IMR-90 (cell line): ENCODE measurements around the gene LRRC55. TPM values are rescaled to one million over a fixed set of nuclear protein-coding genes. Genes with fewer than 3 reads are reported as not detected.

Source experiments
- ATAC-seq: fragments of 200-7000 bp; cut with Tn5 transposase; 2 replicates; pipeline ENCODE4 v1.9.1; 2020; ENCODE audit warnings: low read depth, mild to moderate bottlenecking, moderate library complexity
- BruUV-seq: library from RNA; stranded (reverse); fragments of 400-500 nt; replicated peaks from 2 replicates; lab custom pipeline; 2021; lab: Mats Ljungman, UMichigan
- CTCF ChIA-PET: fragments of 300-600 bp; formaldehyde crosslinking; extraction: SDS; loops from one replicate; lab custom pipeline; 2021; ENCODE audit warnings: antibody characterized with exemption; lab: Yijun Ruan, JAX
- POLR2A ChIA-PET: fragments of 300-600 bp; sonication (Branson Sonifier 250); formaldehyde crosslinking; loops from one replicate; lab custom pipeline; 2022; ENCODE audit warnings: antibody characterized with exemption; ENCODE audit not compliant: unreplicated experiment; lab: Charles Lee
- DNase-seq: peaks from one replicate; pipeline ENCODE4 v3.0.0; 2013
- H2AFZ ChIP-seq: replicated peaks from 2 replicates; pipeline ENCODE3; 2013; ENCODE audit warnings: low read length, mild to moderate bottlenecking; ENCODE audit not compliant: poor library complexity
- H2AK5ac ChIP-seq: 2 replicates; pipeline ENCODE4 v1.6.1; 2013; ENCODE audit warnings: low read depth, low read length, inconsistent platforms
- H2AK9ac ChIP-seq: replicated peaks from 2 replicates; pipeline ENCODE3; 2013; ENCODE audit warnings: mild to moderate bottlenecking, low read depth, low read length, moderate library complexity; ENCODE audit not compliant: poor library complexity
- H2BK120ac ChIP-seq: 2 replicates; pipeline ENCODE4 v1.6.1; 2013; ENCODE audit warnings: low read depth, low read length, inconsistent platforms
- H2BK15ac ChIP-seq: 3 replicates; pipeline ENCODE4 v1.6.1; 2013; ENCODE audit warnings: low read depth, low read length, inconsistent platforms
- H2BK20ac ChIP-seq: 2 replicates; pipeline ENCODE4 v1.6.1; 2013; ENCODE audit warnings: low read depth, mild to moderate bottlenecking, inconsistent platforms, low read length, moderate library complexity
- H2BK5ac ChIP-seq: 2 replicates; pipeline ENCODE4 v1.6.1; 2013; ENCODE audit warnings: mild to moderate bottlenecking, low read depth, low read length, inconsistent platforms; ENCODE audit not compliant: poor library complexity, severe bottlenecking
- H3K14ac ChIP-seq: replicated peaks from 2 replicates; pipeline ENCODE4 v1.6.1; 2013; ENCODE audit warnings: low read depth, low read length, inconsistent platforms
- H3K18ac ChIP-seq: 2 replicates; pipeline ENCODE4 v1.6.1; 2013; ENCODE audit warnings: low read depth, low read length, control low read depth
- H3K23ac ChIP-seq: 2 replicates; pipeline ENCODE4 v1.6.1; 2013; ENCODE audit warnings: low read depth, low read length, inconsistent platforms
- H3K27ac ChIP-seq: 2 replicates; pipeline ENCODE4 v1.5.1; 2013; ENCODE audit warnings: mild to moderate bottlenecking, control low read depth, low read length; ENCODE audit not compliant: insufficient read depth
- H3K27me3 ChIP-seq: 2 replicates; pipeline ENCODE4 v1.6.1; 2013; ENCODE audit warnings: low read length; ENCODE audit not compliant: control insufficient read depth, insufficient read depth
- H3K36me3 ChIP-seq: 2 replicates; pipeline ENCODE4 v1.6.1; 2013; ENCODE audit warnings: low read length, mixed read lengths; ENCODE audit not compliant: control insufficient read depth, insufficient read depth
- H3K4ac ChIP-seq: 2 replicates; pipeline ENCODE4 v1.6.1; 2013; ENCODE audit warnings: low read depth, low read length, inconsistent platforms
- H3K4me1 ChIP-seq: 2 replicates; pipeline ENCODE4 v1.6.1; 2013; ENCODE audit warnings: low read length, mixed read lengths; ENCODE audit not compliant: control insufficient read depth, insufficient read depth
- H3K4me2 ChIP-seq: 2 replicates; pipeline ENCODE4 v1.6.1; 2013; ENCODE audit warnings: low read depth, mild to moderate bottlenecking, control low read depth, low read length, moderate library complexity
- H3K4me3 ChIP-seq: 2 replicates; pipeline ENCODE4 v1.5.1; 2013; ENCODE audit warnings: low read depth, mild to moderate bottlenecking, control low read depth, low read length, moderate library complexity; ENCODE audit not compliant: insufficient read depth
- H3K56ac ChIP-seq: 2 replicates; pipeline ENCODE4 v1.6.1; 2013; ENCODE audit warnings: low read length, inconsistent platforms; ENCODE audit not compliant: insufficient read depth; ENCODE audit errors: extremely low read depth
- H3K79me1 ChIP-seq, 2 experiments: 2 replicates each; pipeline ENCODE4 v1.6.1; 2013; ENCODE audit warnings: low read length in 2 of 2, inconsistent platforms in 1 of 2, low read depth in 1 of 2
- H3K9ac ChIP-seq: 2 replicates; pipeline ENCODE4 v1.6.1; 2013; ENCODE audit warnings: low read depth, low read length, control low read depth
- H3K9me1 ChIP-seq: 2 replicates; pipeline ENCODE4 v1.6.1; 2013; ENCODE audit warnings: low read length, inconsistent platforms; ENCODE audit not compliant: insufficient read depth
- H3K9me3 ChIP-seq: 2 replicates; pipeline ENCODE4 v1.6.1; 2013; ENCODE audit warnings: low read length; ENCODE audit not compliant: control insufficient read depth, insufficient read depth
- H4K20me1 ChIP-seq: 2 replicates; pipeline ENCODE4 v1.6.1; 2013; ENCODE audit warnings: low read length, inconsistent platforms; ENCODE audit not compliant: insufficient read depth
- H4K5ac ChIP-seq: 2 replicates; pipeline ENCODE4 v1.6.1; 2013; ENCODE audit warnings: mild to moderate bottlenecking, low read depth, low read length, control low read depth
- H4K8ac ChIP-seq, 2 experiments: 2 replicates each; pipeline ENCODE4 v1.6.1; 2013; ENCODE audit warnings: low read depth in 2 of 2, low read length in 2 of 2, control low read depth in 1 of 2, inconsistent platforms in 1 of 2
- H4K91ac ChIP-seq: 2 replicates; pipeline ENCODE4 v1.6.1; 2013; ENCODE audit warnings: low read depth, low read length, inconsistent platforms; ENCODE audit not compliant: insufficient read depth
- BHLHE40 ChIP-seq: fragments of 150-350 bp; IDR thresholded peaks from 2 replicates; pipeline ENCODE4 v1.6.1; 2016; ENCODE audit warnings: mild to moderate bottlenecking, low read depth, low read length
- CEBPB ChIP-seq: IDR thresholded peaks from 2 replicates; pipeline ENCODE4 v1.6.1; 2012; ENCODE audit warnings: low read depth, low read length, improper control_type of control experiment
- CHD1 ChIP-seq: IDR thresholded peaks from 2 replicates; pipeline ENCODE4 v1.6.1; 2012; ENCODE audit warnings: low read depth, low read length, improper control_type of control experiment
- FOS ChIP-seq: fragments of 150-350 bp; IDR thresholded peaks from 2 replicates; pipeline ENCODE4 v1.6.1; 2016; ENCODE audit warnings: low read depth, low read length
- MAZ ChIP-seq: IDR thresholded peaks from 2 replicates; pipeline ENCODE4 v1.6.1; 2012; ENCODE audit warnings: low read depth, mild to moderate bottlenecking, low read length, improper control_type of control experiment, moderate library complexity, borderline replicate concordance
- POLR2A ChIP-seq: IDR thresholded peaks from 2 replicates; pipeline ENCODE4 v1.6.1; 2012; ENCODE audit warnings: mild to moderate bottlenecking, low read depth, low read length
- RCOR1 ChIP-seq: IDR thresholded peaks from 2 replicates; pipeline ENCODE4 v1.6.1; 2012; ENCODE audit warnings: mild to moderate bottlenecking, low read length, improper control_type of control experiment; ENCODE audit not compliant: insufficient replicate concordance
- RFX5 ChIP-seq: IDR thresholded peaks from 2 replicates; pipeline ENCODE4 v1.8.0; 2012; ENCODE audit warnings: low read depth, mild to moderate bottlenecking, low read length, moderate library complexity
- dilution Hi-C: fragments of 300-500 bp; cut with HindIII; formaldehyde crosslinking; loops from one replicate; pipeline ENCODE4 v1.14.3; 2018; ENCODE audit warnings: low sequenced_read_pairs; ENCODE audit not compliant: unreplicated experiment
- in situ Hi-C: fragments of 300-500 bp; cut with MboI; formaldehyde crosslinking; loops from 3 replicates; pipeline ENCODE4 v1.14.3; 2019; ENCODE audit warnings: low sequenced_read_pairs, inconsistent platforms, mixed read lengths
- intact Hi-C: fragments of 100-400 bp; cut with micrococcal nuclease; formaldehyde crosslinking; loops from 2 replicates; pipeline ENCODE4 v1.10.0; 2022
- polyA plus RNA-seq, 3 experiments: library from polyadenylated mRNA; depleted of rRNA; stranded (reverse); fragments of >200 nt; gene quantifications; 2 replicates each; pipeline ENCODE4 v1.2.3, GENCODE V29; 2012; ENCODE audit warnings: low replicate concordance in 1 of 3
- total RNA-seq: library from RNA; depleted of rRNA; stranded (reverse); fragments of >200 nt; gene quantifications from 2 replicates; pipeline ENCODE4 v1.2.3, GENCODE V29; 2012
- TF ChIP-seq, protein P1 (sequence below): conservative IDR thresholded peaks from 2 replicates; pipeline ENCODE4 v1.5.1; 2012; ENCODE audit warnings: mild to moderate bottlenecking, low read depth, low read length, improper control_type of control experiment

Gene LRRC55
- total and polyA plus RNA-seq, 2 of the 4 experiments (the other 2 are of a cell fraction), result not detected

DNA sequence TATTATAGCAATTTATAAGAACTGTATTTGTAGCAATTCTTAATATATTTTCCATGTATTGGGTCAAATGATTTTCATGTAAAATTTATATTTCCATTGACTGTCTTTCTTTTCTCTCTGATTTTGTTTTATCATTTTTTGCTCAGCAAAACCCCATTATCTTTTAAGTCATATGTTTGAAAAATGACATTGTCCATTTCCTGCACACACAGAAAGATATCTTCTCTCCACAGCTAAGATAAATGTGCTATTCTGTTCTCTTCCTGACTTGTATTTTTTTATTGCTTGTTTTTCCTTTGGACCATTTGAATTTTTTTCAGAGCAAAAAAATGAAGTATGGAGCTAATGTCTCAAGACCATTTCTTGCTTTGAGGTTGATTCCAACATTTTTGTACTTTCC lies 6.3 kb upstream of the LRRC55 start:
- H3K14ac ChIP-seq, result no peak overlapping the region

More for the DNA sequence above, 6.3 kb upstream of the LRRC55 start:
- Histone ChIP-seq H3K27me3 (peaks cover 16% of the 10 kb centered on the region), H4K5ac (no peak overlapping the region), H3K18ac (no peak overlapping the region), H3K4me2 (no peak overlapping the region), H3K23ac (no peak overlapping the region), H3K9ac (no peak overlapping the region), H2BK5ac (no peak overlapping the region), H2BK120ac (no peak overlapping the region), H2BK20ac (no peak overlapping the region), H3K4ac (no peak overlapping the region), H2AFZ (no peak overlapping the region), H2BK15ac (no peak overlapping the region), H2AK9ac (no peak overlapping the region), H3K9me3 (no peaks in the 10 kb centered on the region), H3K36me3 (no peaks in the 10 kb centered on the region), H3K9me1 (no peaks in the 10 kb centered on the region), H3K4me1 (no peaks in the 10 kb centered on the region), H2AK5ac (no peak overlapping the region), H3K79me1 (no peaks in the 10 kb centered on the region), H4K91ac (no peak overlapping the region), H4K8ac (no peak overlapping the region), H3K4me3 (no peak overlapping the region), H3K27ac (no peak overlapping the region), H4K20me1 (no peaks in the 10 kb centered on the region), H3K56ac (no peak overlapping the region)
- in situ Hi-C loops (no loop called here), dilution Hi-C loops (no loop called here), intact Hi-C loops (no loop called here)
- CTCF ChIA-PET, result interaction anchor here (0.6 kb wide), 1 partner anchor 82 kb away, joined by 3 read pairs; no protein-coding TSS in a partner anchor
- BruUV-seq, result no TSS peak
- TF ChIP-seq CEBPB, result no peak
- TF ChIP-seq RFX5, result no peak
- TF ChIP-seq POLR2A, result no peak
- TF ChIP-seq RCOR1, result no peak
- no peak for TF ChIP-seq MAZ
- no peak for TF ChIP-seq CHD1
- no peak for TF ChIP-seq BHLHE40
- TF ChIP-seq FOS, result no peak
- TF ChIP-seq, protein P1, sequence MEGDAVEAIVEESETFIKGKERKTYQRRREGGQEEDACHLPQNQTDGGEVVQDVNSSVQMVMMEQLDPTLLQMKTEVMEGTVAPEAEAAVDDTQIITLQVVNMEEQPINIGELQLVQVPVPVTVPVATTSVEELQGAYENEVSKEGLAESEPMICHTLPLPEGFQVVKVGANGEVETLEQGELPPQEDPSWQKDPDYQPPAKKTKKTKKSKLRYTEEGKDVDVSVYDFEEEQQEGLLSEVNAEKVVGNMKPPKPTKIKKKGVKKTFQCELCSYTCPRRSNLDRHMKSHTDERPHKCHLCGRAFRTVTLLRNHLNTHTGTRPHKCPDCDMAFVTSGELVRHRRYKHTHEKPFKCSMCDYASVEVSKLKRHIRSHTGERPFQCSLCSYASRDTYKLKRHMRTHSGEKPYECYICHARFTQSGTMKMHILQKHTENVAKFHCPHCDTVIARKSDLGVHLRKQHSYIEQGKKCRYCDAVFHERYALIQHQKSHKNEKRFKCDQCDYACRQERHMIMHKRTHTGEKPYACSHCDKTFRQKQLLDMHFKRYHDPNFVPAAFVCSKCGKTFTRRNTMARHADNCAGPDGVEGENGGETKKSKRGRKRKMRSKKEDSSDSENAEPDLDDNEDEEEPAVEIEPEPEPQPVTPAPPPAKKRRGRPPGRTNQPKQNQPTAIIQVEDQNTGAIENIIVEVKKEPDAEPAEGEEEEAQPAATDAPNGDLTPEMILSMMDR, result no peak
- no peak for ATAC-seq
- POLR2A ChIA-PET, result no interaction called here
- DNase-seq, result no peak
